Transverse colon (tissue), 4 donors: ENCODE results near the gene NKPD1.

Experiments
- CTCF ChIP-seq, 5 experiments: fragments of 200-600 bp in 3 of 5; fragments of 450-650 bp in 2 of 5; sonication (generic) in 3 of 5; IDR thresholded peaks; 1 replicate in 2 of 5; 2 replicates in 3 of 5; pipeline ENCODE4 v1.5.1; 2016 to 2017; ENCODE audit warnings: antibody characterized with exemption in 5 of 5, inconsistent platforms in 3 of 5, mild to moderate bottlenecking in 2 of 5, moderate library complexity in 1 of 5
- EP300 ChIP-seq: sonication (generic); formaldehyde crosslinking; IDR thresholded peaks from one replicate; pipeline ENCODE4 v1.6.1; 2017; ENCODE audit warnings: antibody characterized with exemption, low read depth
- POLR2AphosphoS5 ChIP-seq, 3 donors: sonication (generic); formaldehyde crosslinking; IDR thresholded peaks; one replicate each; pipeline ENCODE4 v1.6.1; 2016; ENCODE audit warnings: antibody characterized with exemption in 3 of 3

- TF ChIP-seq EP300 (no peak), CTCF (IDR thresholded peaks at IDR 0.05) (no peak), POLR2AphosphoS5 (IDR thresholded peaks at IDR 0.05) (no peak)
These were observed 37.3 kb downstream of the NKPD1 start for GRCh38 chr19:45123440-45123850.
